Measurements from ENCODE around the gene CLDN7.

The CLDN7 gene

GRCh38 chr17:7289256-7290032 lies 27.2 kb upstream of the CLDN7 start:
- in situ Hi-C loops (cut with MboI; ENCODE audit: low sequenced_read_pairs), result no loop called here

- in situ Hi-C loops (cut with MboI; ENCODE audit: low sequenced_read_pairs), result no loop called here
Observed at GRCh38 chr17:7285679-7286078, 23.4 kb upstream of the CLDN7 start.

- in situ Hi-C loops (cut with MboI; ENCODE audit: low sequenced_read_pairs), result no loop called here
Observed at GRCh38 chr17:7284911-7285310, 22.6 kb upstream of the CLDN7 start.

GRCh38 chr17:7283471-7284216 lies 21.4 kb upstream of the CLDN7 start:
- in situ Hi-C loops (cut with MboI; ENCODE audit: low sequenced_read_pairs), result no loop called here

GRCh38 chr17:7282752-7283321 lies 20.6 kb upstream of the CLDN7 start:
- in situ Hi-C loops (cut with MboI; ENCODE audit: low sequenced_read_pairs), result no loop called here

GRCh38 chr17:7281953-7282751 lies 19.9 kb upstream of the CLDN7 start:
- in situ Hi-C loops (cut with MboI; ENCODE audit: low sequenced_read_pairs), result no loop called here

GRCh38 chr17:7281074-7281952 lies 19.0 kb upstream of the CLDN7 start, which contains the start of gene SLC2A4:
Gene SLC2A4, plus strand, starts transcription at chr17:7281718. Its CDS starts 217 bp downstream, at chr17:7281935.
- in situ Hi-C loops (cut with MboI; ENCODE audit: low sequenced_read_pairs), result no loop called here

GRCh38 chr17:7280519-7281073 lies 18.3 kb upstream of the CLDN7 start:
- in situ Hi-C loops (cut with MboI; ENCODE audit: low sequenced_read_pairs), result no loop called here

- in situ Hi-C loops (cut with MboI; ENCODE audit: low sequenced_read_pairs), result no loop called here
Observed at GRCh38 chr17:7279448-7279847, 17.2 kb upstream of the CLDN7 start.

GRCh38 chr17:7266784-7267183 lies 4.5 kb upstream of the CLDN7 start:
- in situ Hi-C loops (cut with MboI; ENCODE audit: low sequenced_read_pairs), result no loop called here

GRCh38 chr17:7263801-7264078 lies 1.5 kb upstream of the CLDN7 start:
- in situ Hi-C loops (cut with MboI; ENCODE audit: low sequenced_read_pairs), result no loop called here

- in situ Hi-C loops (cut with MboI; ENCODE audit: low sequenced_read_pairs), result no loop called here
Observed at GRCh38 chr17:7262935-7263800, 890 bp upstream of the CLDN7 start.

GRCh38 chr17:7261379-7262191 lies 693 bp downstream of the CLDN7 start:
- in situ Hi-C loops (cut with MboI; ENCODE audit: low sequenced_read_pairs), result no loop called here

- in situ Hi-C loops (cut with MboI; ENCODE audit: low sequenced_read_pairs), result no loop called here
Observed at GRCh38 chr17:7260651-7261378, 1.5 kb downstream of the CLDN7 start.

GRCh38 chr17:7260151-7260550 lies 2.1 kb downstream of the CLDN7 start:
- in situ Hi-C loops (cut with MboI; ENCODE audit: low sequenced_read_pairs), result no loop called here

GRCh38 chr17:7259555-7259889 lies 2.8 kb downstream of the CLDN7 start:
- in situ Hi-C loops (cut with MboI; ENCODE audit: low sequenced_read_pairs), result no loop called here

GRCh38 chr17:7258731-7259554 lies 3.3 kb downstream of the CLDN7 start:
- in situ Hi-C loops (cut with MboI; ENCODE audit: low sequenced_read_pairs), result no loop called here

Data from HL-60/S4 treated with retinoic acid at 250 ng/mL for 4 days and 3 days (cell line).